ENCODE results near the gene DISC1.
"Not testable (repeated sequence)": the region's sequence is repeated elsewhere in the genome, so short reads cannot be mapped to it uniquely, and the experiment has no call there.

The DISC1 gene

GRCh38 chr1:231626535-231626950, at the start of gene DISC1:
TSS of gene DISC1 (plus strand) at chr1:231626790. CDS start at chr1:231626868, 78 bp downstream.
- Mint-ChIP-seq H3K9me3 (no peaks in the 10 kb centered on the region), H3K36me3 (peaks cover 1% of the 10 kb centered on the region), H3K4me1 (peaks cover 37% of the 10 kb centered on the region), H3K27me3 (no peaks in the 10 kb centered on the region), H3K4me3 (peak within 1 kb of the TSS; percentile 93), H3K27ac (peak within 1 kb of the TSS; percentile 89)

- Mint-ChIP-seq H3K36me3 (peaks cover 1% of the 10 kb centered on the region), H3K4me3 (no peak overlapping the region), H3K27ac (no peak overlapping the region), H3K9me3 (no peaks in the 10 kb centered on the region), H3K27me3 (no peaks in the 10 kb centered on the region), H3K4me1 (no peaks in the 10 kb centered on the region)
Measured at GRCh38 chr1:231576804-231577718, 49.5 kb upstream of the DISC1 start.

- Mint-ChIP-seq H3K9me3 (no peaks in the 10 kb centered on the region), H3K4me1 (no peaks in the 10 kb centered on the region), H3K27ac (no peak overlapping the region), H3K4me3 (no peak overlapping the region), H3K27me3 (no peaks in the 10 kb centered on the region), H3K36me3 (peaks cover 1% of the 10 kb centered on the region)
Measured at GRCh38 chr1:231580874-231581273, 45.7 kb upstream of the DISC1 start.

GRCh38 chr1:231581859-231582258, 44.7 kb upstream of the DISC1 start:
- H3K27ac Mint-ChIP-seq, result no peak overlapping the region
- peaks cover 1% of the 10 kb centered on the region for H3K36me3 Mint-ChIP-seq
- H3K4me3 Mint-ChIP-seq, result no peak overlapping the region
- no peaks in the 10 kb centered on the region for H3K27me3 Mint-ChIP-seq
- no peaks in the 10 kb centered on the region for H3K9me3 Mint-ChIP-seq
- H3K4me1 Mint-ChIP-seq, result no peaks in the 10 kb centered on the region

- Mint-ChIP-seq H3K27me3 (no peaks in the 10 kb centered on the region), H3K4me1 (no peaks in the 10 kb centered on the region), H3K27ac (no peak overlapping the region), H3K4me3 (no peak overlapping the region), H3K36me3 (peaks cover 1% of the 10 kb centered on the region), H3K9me3 (no peaks in the 10 kb centered on the region)
Measured at GRCh38 chr1:231583376-231583775, 43.2 kb upstream of the DISC1 start.

- no peaks in the 10 kb centered on the region for H3K9me3 Mint-ChIP-seq
- no peak overlapping the region for H3K27ac Mint-ChIP-seq
- no peaks in the 10 kb centered on the region for H3K4me1 Mint-ChIP-seq
- H3K27me3 Mint-ChIP-seq, result no peaks in the 10 kb centered on the region
- no peaks in the 10 kb centered on the region for H3K36me3 Mint-ChIP-seq
- H3K4me3 Mint-ChIP-seq, result no peak overlapping the region
Measured at GRCh38 chr1:231584117-231584516, 42.5 kb upstream of the DISC1 start.

- Mint-ChIP-seq H3K4me1 (no peaks in the 10 kb centered on the region), H3K9me3 (no peaks in the 10 kb centered on the region), H3K4me3 (no peak overlapping the region), H3K27me3 (no peaks in the 10 kb centered on the region), H3K36me3 (no peaks in the 10 kb centered on the region), H3K27ac (no peak overlapping the region)
Measured at GRCh38 chr1:231584921-231585320, 41.7 kb upstream of the DISC1 start.

GRCh38 chr1:231590453-231591198, 36.0 kb upstream of the DISC1 start:
- Mint-ChIP-seq H3K4me3 (no peak overlapping the region), H3K27me3 (no peaks in the 10 kb centered on the region), H3K4me1 (peaks cover 6% of the 10 kb centered on the region), H3K27ac (no peak overlapping the region), H3K9me3 (no peaks in the 10 kb centered on the region), H3K36me3 (no peaks in the 10 kb centered on the region)

GRCh38 chr1:231591466-231591865, 35.1 kb upstream of the DISC1 start:
- Mint-ChIP-seq H3K36me3 (no peaks in the 10 kb centered on the region), H3K27me3 (no peaks in the 10 kb centered on the region), H3K4me1 (peaks cover 12% of the 10 kb centered on the region), H3K9me3 (no peaks in the 10 kb centered on the region), H3K4me3 (no peak overlapping the region), H3K27ac (peak overlapping the region; percentile 72)

GRCh38 chr1:231592809-231593208, 33.8 kb upstream of the DISC1 start:
- Mint-ChIP-seq H3K9me3 (no peaks in the 10 kb centered on the region), H3K4me1 (peaks cover 12% of the 10 kb centered on the region), H3K36me3 (no peaks in the 10 kb centered on the region), H3K4me3 (no peak overlapping the region), H3K27ac (no peak overlapping the region), H3K27me3 (no peaks in the 10 kb centered on the region)

GRCh38 chr1:231593264-231593663, 33.3 kb upstream of the DISC1 start:
- peaks cover 12% of the 10 kb centered on the region for H3K4me1 Mint-ChIP-seq
- H3K27ac Mint-ChIP-seq, H3K4me3 Mint-ChIP-seq, H3K27me3 Mint-ChIP-seq, H3K36me3 Mint-ChIP-seq, H3K9me3 Mint-ChIP-seq: not testable (repeated sequence)

- H3K36me3 Mint-ChIP-seq, result no peaks in the 10 kb centered on the region
- H3K27me3 Mint-ChIP-seq, result no peaks in the 10 kb centered on the region
- H3K9me3 Mint-ChIP-seq, result no peaks in the 10 kb centered on the region
- peaks cover 12% of the 10 kb centered on the region for H3K4me1 Mint-ChIP-seq
- H3K4me3 Mint-ChIP-seq, result no peak overlapping the region
- H3K27ac Mint-ChIP-seq, result no peak overlapping the region
Measured at GRCh38 chr1:231594123-231594522, 32.5 kb upstream of the DISC1 start.

- Mint-ChIP-seq H3K27ac (no peak overlapping the region), H3K36me3 (no peaks in the 10 kb centered on the region), H3K4me3 (no peak overlapping the region), H3K4me1 (peaks cover 12% of the 10 kb centered on the region), H3K27me3 (no peaks in the 10 kb centered on the region), H3K9me3 (no peaks in the 10 kb centered on the region)
Measured at GRCh38 chr1:231594749-231595148, 31.8 kb upstream of the DISC1 start.

GRCh38 chr1:231596337-231596791, 30.2 kb upstream of the DISC1 start:
- no peaks in the 10 kb centered on the region for H3K9me3 Mint-ChIP-seq
- no peak overlapping the region for H3K27ac Mint-ChIP-seq
- H3K4me1 Mint-ChIP-seq, result peaks cover 9% of the 10 kb centered on the region
- H3K36me3 Mint-ChIP-seq, result no peaks in the 10 kb centered on the region
- H3K27me3 Mint-ChIP-seq, result no peaks in the 10 kb centered on the region
- no peak overlapping the region for H3K4me3 Mint-ChIP-seq

GRCh38 chr1:231597971-231598370, 28.6 kb upstream of the DISC1 start:
- no peaks in the 10 kb centered on the region for H3K9me3 Mint-ChIP-seq
- no peaks in the 10 kb centered on the region for H3K27me3 Mint-ChIP-seq
- H3K36me3 Mint-ChIP-seq, result no peaks in the 10 kb centered on the region
- no peak overlapping the region for H3K4me3 Mint-ChIP-seq
- H3K27ac Mint-ChIP-seq, result no peak overlapping the region
- H3K4me1 Mint-ChIP-seq, result peaks cover 9% of the 10 kb centered on the region

- Mint-ChIP-seq H3K27ac (no peak overlapping the region), H3K9me3 (no peaks in the 10 kb centered on the region), H3K27me3 (no peaks in the 10 kb centered on the region)
Measured at GRCh38 chr1:231600458-231600976, 26.1 kb upstream of the DISC1 start.

More at GRCh38 chr1:231600458-231600976, 26.1 kb upstream of the DISC1 start:
- Mint-ChIP-seq H3K4me1 (peaks cover 16% of the 10 kb centered on the region), H3K4me3 (no peak overlapping the region), H3K36me3 (no peaks in the 10 kb centered on the region)

Data from activated naive CD4-positive, alpha-beta T cell treated with anti-CD3 and anti-CD28 coated beads, Interleukin-2, amount 50 U/mL, for 24 hours (primary cell).